HTERT RPE-1 (cell line): ENCODE measurements around the gene ATP1A2.

Source experiments
- in situ Hi-C: fragments of 300-500 bp; cut with MboI; formaldehyde crosslinking; loops from 4 replicates; pipeline ENCODE4 v1.14.3; 2020; ENCODE audit warnings: low sequenced_read_pairs

ATP1A2 gene

GRCh38 chr1:160139840-160140239 lies 24.3 kb downstream of the ATP1A2 start:
- in situ Hi-C loops: no loop called here

- in situ Hi-C loops: no loop called here
These were observed 28.1 kb downstream of the ATP1A2 start for GRCh38 chr1:160143695-160144094.

- in situ Hi-C loops: no loop called here
These were observed 29.4 kb downstream of the ATP1A2 start for GRCh38 chr1:160144921-160145320.

GRCh38 chr1:160146107-160146506 lies 30.5 kb downstream of the ATP1A2 start:
- in situ Hi-C loops: no loop called here

- in situ Hi-C loops: no loop called here
These were observed 32.6 kb downstream of the ATP1A2 start for GRCh38 chr1:160148121-160148520.

- in situ Hi-C loops: no loop called here
These were observed 33.7 kb downstream of the ATP1A2 start for GRCh38 chr1:160149233-160149632.

- in situ Hi-C loops: no loop called here
These were observed 34.2 kb downstream of the ATP1A2 start for GRCh38 chr1:160149716-160150115.

GRCh38 chr1:160151303-160151702 lies 35.7 kb downstream of the ATP1A2 start, which contains the start of gene ATP1A4:
ATP1A4 (plus strand) TSS chr1:160151603; CDS start chr1:160152041, 438 bp downstream.
- in situ Hi-C loops: no loop called here

- in situ Hi-C loops: no loop called here
These were observed 39.2 kb downstream of the ATP1A2 start for GRCh38 chr1:160154790-160155189.

GRCh38 chr1:160156361-160156760 lies 40.8 kb downstream of the ATP1A2 start:
- in situ Hi-C loops: no loop called here

- in situ Hi-C loops: no loop called here
These were observed 41.6 kb downstream of the ATP1A2 start for GRCh38 chr1:160157174-160157573.

- in situ Hi-C loops: no loop called here
These were observed 42.5 kb downstream of the ATP1A2 start for GRCh38 chr1:160158031-160158430.

- in situ Hi-C loops: no loop called here
These were observed 43.0 kb downstream of the ATP1A2 start for GRCh38 chr1:160158534-160158933.

GRCh38 chr1:160159846-160160245 lies 44.3 kb downstream of the ATP1A2 start:
- in situ Hi-C loops: no loop called here

GRCh38 chr1:160161965-160162705 lies 46.6 kb downstream of the ATP1A2 start:
- in situ Hi-C loops: no loop called here

GRCh38 chr1:160162931-160163330 lies 47.4 kb downstream of the ATP1A2 start:
- in situ Hi-C loops: no loop called here

GRCh38 chr1:160163615-160164014 lies 48.1 kb downstream of the ATP1A2 start:
- in situ Hi-C loops: no loop called here

- in situ Hi-C loops: no loop called here
These were observed 48.6 kb downstream of the ATP1A2 start for GRCh38 chr1:160164121-160164520.

GRCh38 chr1:160166166-160166868 lies 50.8 kb downstream of the ATP1A2 start:
- in situ Hi-C loops: no loop called here

GRCh38 chr1:160167056-160167455 lies 51.5 kb downstream of the ATP1A2 start:
- in situ Hi-C loops: no loop called here

GRCh38 chr1:160167580-160167979 lies 52.0 kb downstream of the ATP1A2 start:
- in situ Hi-C loops: no loop called here

- in situ Hi-C loops: no loop called here
These were observed 52.5 kb downstream of the ATP1A2 start for GRCh38 chr1:160168016-160168415.
